Gastrocnemius medialis (tissue), 4 donors: Measurements from ENCODE around the gene CAMTA1. TPM values are rescaled to one million over a fixed set of nuclear protein-coding genes. Genes with fewer than 3 reads are reported as not detected.
A peak's percentile ranks its signal among the peaks of the same experiment; 100 is the strongest.

Source experiments
- ATAC-seq, 2 donors: fragments of 150-250 bp; one replicate each; pipeline ENCODE4 v1.9.1; 2016
- DNase-seq, 2 donors: peaks; one replicate each; pipeline ENCODE4 v3.0.0-alpha.2; 2019
- H3K27ac ChIP-seq, 4 donors: fragments of 200-600 bp; sonication (generic); 1 replicate in 1 of 4; 2 replicates in 3 of 4; pipeline ENCODE4 v1.5.1; 2016 to 2018; ENCODE audit warnings: mild to moderate bottlenecking in 2 of 4, moderate library complexity in 1 of 4
- H3K27me3 ChIP-seq, 3 donors: fragments of 200-600 bp; sonication (generic) in 2 of 3; 1 replicate in 1 of 3; 2 replicates in 2 of 3; pipeline versions ENCODE4 v1.5.1 to v1.6.0; 2016 to 2019; ENCODE audit warnings: mild to moderate bottlenecking in 1 of 3, moderate library complexity in 1 of 3
- H3K36me3 ChIP-seq, 2 donors: fragments of 200-600 bp; sonication (generic) in 1 of 2; one replicate each; pipeline ENCODE4 v1.5.1; 2017 to 2018
- H3K4me1 ChIP-seq, 2 donors: fragments of 200-600 bp; sonication (generic) in 1 of 2; one replicate each; pipeline ENCODE4 v1.5.1; 2016 to 2017; ENCODE audit warnings: mild to moderate bottlenecking in 2 of 2
- H3K4me3 ChIP-seq, 4 donors: fragments of 200-600 bp; sonication (generic) in 3 of 4; 1 replicate in 1 of 4; 2 replicates in 3 of 4; pipeline ENCODE4 v1.5.1; 2016 to 2019; ENCODE audit warnings: mild to moderate bottlenecking in 2 of 4
- H3K9me3 ChIP-seq, 3 donors: fragments of 200-600 bp; sonication (generic) in 2 of 3; 1 replicate in 1 of 3; 2 replicates in 2 of 3; pipeline ENCODE4 v1.5.1; 2016 to 2019
- CTCF ChIP-seq, 5 experiments: fragments of 450-650 bp in 3 of 5; fragments of 200-600 bp in 2 of 5; sonication (generic) in 2 of 5; IDR thresholded peaks in 4 of 5; conservative IDR thresholded peaks in 1 of 5; 1 replicate in 4 of 5; 2 replicates in 1 of 5; pipeline ENCODE4 v1.5.1; 2016 to 2019; ENCODE audit warnings: antibody characterized with exemption in 5 of 5, mild to moderate bottlenecking in 3 of 5, moderate library complexity in 3 of 5
- POLR2A ChIP-seq, 2 donors: fragments of 450-650 bp; IDR thresholded peaks; one replicate each; pipeline ENCODE4 v1.6.1; 2017; ENCODE audit warnings: antibody characterized with exemption in 2 of 2, mild to moderate bottlenecking in 2 of 2, moderate library complexity in 2 of 2
- in situ Hi-C, 4 donors: fragments of 200-750 bp; cut with MboI; loops; one replicate each; pipeline versions ENCODE4 v1.15.0 to v1.8.0; 2017; ENCODE audit warnings: low sequenced_read_pairs in 4 of 4
- intact Hi-C: fragments of 100-400 bp; cut with DNase I; formaldehyde crosslinking; loops from one replicate; pipeline ENCODE4 v1.15.1; 2023; ENCODE audit warnings: low total_unique reads
- total RNA-seq, 4 donors: library from RNA; depleted of rRNA; stranded (reverse); fragments of >200 nt; gene quantifications; one replicate each; pipeline versions ENCODE4 v1.1.0 to v1.2.3, GENCODE V29; 2016

CAMTA1 gene
- total RNA-seq, 4 donors from 2014 or later = 60.5 to 113 (median 70.4) TPM

DNA sequence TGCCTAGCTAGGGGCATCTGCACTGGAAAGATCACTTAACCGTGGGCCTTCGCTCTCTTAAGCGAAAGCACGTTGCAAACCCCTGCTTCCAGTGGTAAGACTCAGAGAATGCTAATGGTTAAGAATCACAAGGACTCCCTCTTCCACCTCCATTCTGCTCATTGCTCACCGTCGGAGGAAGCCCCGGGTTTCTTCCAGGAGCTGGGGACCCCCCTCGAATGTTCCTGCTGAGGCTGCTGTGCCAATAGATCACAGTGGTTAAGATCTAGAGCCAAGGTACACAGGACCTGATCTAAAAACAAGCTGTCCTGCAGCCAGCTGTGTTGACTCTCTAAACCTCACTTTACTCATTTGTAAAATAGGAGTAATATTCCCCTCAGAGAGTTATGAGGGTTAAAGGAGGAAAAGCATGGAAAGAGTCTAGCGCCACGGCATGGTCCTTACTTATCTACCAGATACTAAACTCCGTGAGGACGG lies 986.6 kb downstream of the CAMTA1 start:
- Histone ChIP-seq H3K27me3 (no peaks in the 10 kb centered on the region), H3K27ac (peak overlapping the region; percentile 84 to 97 (median 97)), H3K36me3 (peaks cover 0 to 9% of the 10 kb centered on the region in 2 donors), H3K4me3 (peak overlapping the region; percentile 75 to 96 (median 84)), H3K4me1 (peaks cover 6 to 11% of the 10 kb centered on the region in 2 donors), H3K9me3 (no peaks in the 10 kb centered on the region)
- no peak for ATAC-seq
- DNase-seq = no peak
- TF ChIP-seq CTCF (IDR thresholded peaks at IDR 0.05 in 4 of 5, conservative IDR thresholded peaks at IDR 0.05 in 1 of 5) (no peak), POLR2A (IDR thresholded peaks at IDR 0.05) (no peak)
- intact Hi-C loops = loop anchor here (1.0 to 10.0 kb wide), 2 partner anchors 12 to 1067 kb away; partner anchors contain the start of genes DNAJC11 and PER3
- in situ Hi-C loops = no loop called here

DNA sequence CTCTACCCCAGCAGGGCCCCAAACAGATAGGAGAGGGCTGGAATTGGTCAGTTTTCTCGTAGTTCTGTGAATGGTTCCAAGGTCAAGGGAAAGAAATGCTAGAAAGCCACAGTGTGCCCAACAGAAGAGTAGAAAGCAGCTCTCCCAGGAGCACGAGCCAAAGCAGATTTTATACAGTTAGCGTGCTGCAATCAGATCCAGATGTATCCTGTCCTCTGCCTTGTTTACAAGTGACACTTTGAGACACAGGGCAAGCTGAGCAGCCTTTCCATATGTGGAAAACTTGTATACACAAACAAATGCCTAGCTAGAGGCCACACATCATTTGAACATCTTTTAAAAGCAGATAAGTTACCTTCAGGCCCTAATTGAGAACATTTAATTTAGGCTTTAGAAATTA lies 992.3 kb downstream of the CAMTA1 start:
- intact Hi-C loops = loop anchor here (10.0 kb wide), 1 partner anchor 1073 kb away; the partner anchor contains the start of gene DNAJC11
- Histone ChIP-seq H3K9me3 (no peaks in the 10 kb centered on the region), H3K4me1 (peaks cover under 1 to 4% of the 10 kb centered on the region in 2 donors), H3K4me3 (no peak overlapping the region), H3K27me3 (no peaks in the 10 kb centered on the region), H3K36me3 (peaks cover 2 to 51% of the 10 kb centered on the region in 2 donors), H3K27ac (no peak overlapping the region)
- TF ChIP-seq CTCF (IDR thresholded peaks at IDR 0.05 in 4 of 5, conservative IDR thresholded peaks at IDR 0.05 in 1 of 5) = no peak
- in situ Hi-C loops = no loop called here
- DNase-seq (no peak), ATAC-seq (no peak)

- DNase-seq = no peak
- intact Hi-C loops (loop anchor here (10.0 kb wide), 1 partner anchor 1073 kb away; the partner anchor contains the start of gene DNAJC11), in situ Hi-C loops (no loop called here)
- H3K4me1 ChIP-seq = peaks cover 6% of the 10 kb centered on the region in 2 donors
- peaks cover 2 to 46% of the 10 kb centered on the region in 2 donors for H3K36me3 ChIP-seq
- H3K9me3 ChIP-seq = no peaks in the 10 kb centered on the region
- no peak overlapping the region for H3K27ac ChIP-seq
- no peaks in the 10 kb centered on the region for H3K27me3 ChIP-seq
- TF ChIP-seq CTCF (IDR thresholded peaks at IDR 0.05 in 4 of 5, conservative IDR thresholded peaks at IDR 0.05 in 1 of 5) (no peak), POLR2A (IDR thresholded peaks at IDR 0.05) (no peak)
- H3K4me3 ChIP-seq = no peak overlapping the region
- no peak for ATAC-seq
These were observed 992.9 kb downstream of the CAMTA1 start for GRCh38 chr1:7778133-7778628.

DNA sequence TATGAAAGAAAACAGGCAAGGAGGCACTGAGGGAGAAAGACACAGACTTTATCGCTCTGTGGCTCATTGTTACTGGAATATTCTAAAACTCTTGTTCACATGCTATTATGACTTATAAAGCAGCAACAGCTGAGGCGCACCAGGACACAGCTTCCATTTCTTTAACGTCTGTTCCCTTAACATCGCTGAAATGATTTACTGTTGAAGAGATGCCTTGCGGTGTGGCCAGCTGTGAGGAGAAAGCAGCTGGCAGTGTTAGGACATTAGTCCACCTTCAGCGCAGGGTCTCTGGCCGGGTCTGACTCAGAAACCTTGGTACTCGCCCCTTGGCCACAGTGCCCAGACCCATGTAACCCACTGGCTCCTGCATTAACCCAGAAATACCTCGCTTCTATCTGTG lies 995.7 kb downstream of the CAMTA1 start:
- H3K9me3 ChIP-seq = no peaks in the 10 kb centered on the region
- intact Hi-C loops = loop anchor here (5.0 kb wide), 1 partner anchor 1096 kb away; the partner anchor contains the start of gene ENO1
- H3K4me1 ChIP-seq = peaks cover 15 to 17% of the 10 kb centered on the region in 2 donors
- no peaks in the 10 kb centered on the region for H3K27me3 ChIP-seq
- DNase-seq (no peak), ATAC-seq (no peak)
- in situ Hi-C loops = no loop called here
- no peak for TF ChIP-seq POLR2A (IDR thresholded peaks at IDR 0.05)
- no peak for TF ChIP-seq CTCF (IDR thresholded peaks at IDR 0.05 in 4 of 5, conservative IDR thresholded peaks at IDR 0.05 in 1 of 5)
- H3K27ac ChIP-seq = no peak overlapping the region
- H3K36me3 ChIP-seq = peaks cover 2 to 49% of the 10 kb centered on the region in 2 donors
- no peak overlapping the region for H3K4me3 ChIP-seq
